ENCODE measurements around the gene ST7. TPM values are rescaled to one million over a fixed set of nuclear protein-coding genes. Genes with fewer than 3 reads are reported as not detected.

Gene ST7
- total and polyA plus RNA-seq, 2 donors (not counting 3 experiments of a cell fraction or from before 2014, with no cell fraction given) = 18.6 to 24.9 TPM

DNA sequence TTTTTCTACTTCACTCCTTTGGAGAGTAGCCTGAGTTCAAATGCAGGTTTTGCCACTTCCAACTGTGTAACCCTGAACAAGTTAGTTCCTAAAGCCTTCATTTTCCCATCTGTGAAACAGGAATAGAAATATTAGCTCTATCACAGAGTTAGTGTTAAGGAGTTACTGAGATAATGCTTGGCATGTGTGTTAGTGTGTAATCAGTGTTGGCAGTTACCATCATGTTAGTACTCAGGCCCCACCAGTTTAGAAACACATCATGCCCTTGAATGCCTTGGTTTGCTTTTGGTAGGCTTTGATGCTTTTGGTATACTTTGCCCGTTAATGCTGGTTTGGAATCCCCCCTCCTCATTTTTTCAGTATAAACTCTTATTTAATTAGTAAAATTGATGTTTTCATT is 249.9 kb downstream of the ST7 start:
- Histone ChIP-seq H3K9me1 (replicated peaks; ENCODE audit: control insufficient read depth, extremely low read depth, insufficient read depth, low read length) (no peaks in the 10 kb centered on the region), H3K36me3 (ENCODE audit: control insufficient read depth in 2 of 2, extremely low read depth in 1 of 2, insufficient read depth in 2 of 2, low read length in 2 of 2) (no peaks in the 10 kb centered on the region), H3K9ac (replicated peaks; ENCODE audit: extremely low read depth, insufficient read depth, low read length) (no peak overlapping the region), H3K4me1 (ENCODE audit: control insufficient read depth, extremely low read depth, insufficient read depth, low read length) (no peaks in the 10 kb centered on the region), H3K4me2 (ENCODE audit: insufficient read depth, low read length) (no peak overlapping the region), H3K9me3 (replicated peaks; ENCODE audit: control insufficient read depth, insufficient read depth, low read length) (no peaks in the 10 kb centered on the region), H3K79me2 (ENCODE audit: control insufficient read depth, insufficient read depth, low read length) (no peaks in the 10 kb centered on the region), H2AFZ (ENCODE audit: low read depth, low read length) (no peak overlapping the region), H3K4me3 (replicated peaks in 1 of 3; ENCODE audit: insufficient read depth in 1 of 3, low read depth in 1 of 3, low read length in 3 of 3) (no peak overlapping the region), H3K27ac (ENCODE audit: insufficient read depth, low read depth, low read length) (no peak overlapping the region), H3K27me3 (ENCODE audit: control insufficient read depth in 2 of 2, insufficient read depth in 2 of 2, low read length in 2 of 2) (no peaks in the 10 kb centered on the region), H4K20me1 (replicated peaks; ENCODE audit: control insufficient read depth, extremely low read depth, insufficient read depth, low read length) (no peaks in the 10 kb centered on the region)
- dilution Hi-C loops (cut with MboI; ENCODE audit: extremely low pct_ligation_motif_present, low sequenced_read_pairs) (no loop called here), intact Hi-C loops (cut with micrococcal nuclease) (no loop called here)
- ChIA-PET CTCF (interaction anchor here (0.9 to 3.6 kb wide), 2 partner anchors 10 to 19 kb away, joined by 3 to 25 read pairs; no protein-coding TSS in a partner anchor), POLR2A (no interaction called here)
- BruUV-seq (replicated peaks) = no TSS peak
- TF ChIP-seq EZH2 (IDR thresholded peaks at IDR 0.05; ENCODE audit: borderline replicate concordance, low read depth, low read length, severe bottlenecking) (no peak), POLR2A (IDR thresholded peaks at IDR 0.05; ENCODE audit: low read depth, low read length) (no peak), GATA2 (IDR thresholded peaks at IDR 0.05; ENCODE audit: insufficient read depth, insufficient read length, low read depth, low read length) (no peak), JUN (IDR thresholded peaks at IDR 0.05; ENCODE audit: borderline replicate concordance, insufficient read depth, insufficient read length, low read depth) (no peak), FOS (IDR thresholded peaks at IDR 0.05; ENCODE audit: borderline replicate concordance, insufficient read depth, low read length) (no peak), POLR2AphosphoS5 (IDR thresholded peaks at IDR 0.05; ENCODE audit: insufficient read depth, low read depth, low read length) (no peak), MYC (IDR thresholded peaks at IDR 0.05; ENCODE audit: low read depth, low read length) (no peak)
- TF ChIP-seq, protein P1, sequence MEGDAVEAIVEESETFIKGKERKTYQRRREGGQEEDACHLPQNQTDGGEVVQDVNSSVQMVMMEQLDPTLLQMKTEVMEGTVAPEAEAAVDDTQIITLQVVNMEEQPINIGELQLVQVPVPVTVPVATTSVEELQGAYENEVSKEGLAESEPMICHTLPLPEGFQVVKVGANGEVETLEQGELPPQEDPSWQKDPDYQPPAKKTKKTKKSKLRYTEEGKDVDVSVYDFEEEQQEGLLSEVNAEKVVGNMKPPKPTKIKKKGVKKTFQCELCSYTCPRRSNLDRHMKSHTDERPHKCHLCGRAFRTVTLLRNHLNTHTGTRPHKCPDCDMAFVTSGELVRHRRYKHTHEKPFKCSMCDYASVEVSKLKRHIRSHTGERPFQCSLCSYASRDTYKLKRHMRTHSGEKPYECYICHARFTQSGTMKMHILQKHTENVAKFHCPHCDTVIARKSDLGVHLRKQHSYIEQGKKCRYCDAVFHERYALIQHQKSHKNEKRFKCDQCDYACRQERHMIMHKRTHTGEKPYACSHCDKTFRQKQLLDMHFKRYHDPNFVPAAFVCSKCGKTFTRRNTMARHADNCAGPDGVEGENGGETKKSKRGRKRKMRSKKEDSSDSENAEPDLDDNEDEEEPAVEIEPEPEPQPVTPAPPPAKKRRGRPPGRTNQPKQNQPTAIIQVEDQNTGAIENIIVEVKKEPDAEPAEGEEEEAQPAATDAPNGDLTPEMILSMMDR (IDR thresholded peaks at IDR 0.05; ENCODE audit: extremely low read depth in 1 of 2, insufficient read depth in 1 of 2, low read depth in 1 of 2, low read length in 2 of 2) = no peak
- TF ChIP-seq, protein P2, sequence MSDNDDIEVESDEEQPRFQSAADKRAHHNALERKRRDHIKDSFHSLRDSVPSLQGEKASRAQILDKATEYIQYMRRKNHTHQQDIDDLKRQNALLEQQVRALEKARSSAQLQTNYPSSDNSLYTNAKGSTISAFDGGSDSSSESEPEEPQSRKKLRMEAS (IDR thresholded peaks at IDR 0.05; ENCODE audit: insufficient read depth, insufficient read length) = no peak
- FAIRE-seq = no peak
- DNase-seq (ENCODE audit: low read depth, low spot score) = no peak

Data from endothelial cell of umbilical vein (primary cell).